SK-N-SH (cell line): ENCODE results near the gene ARHGEF17. TPM values are rescaled to one million over a fixed set of nuclear protein-coding genes. Genes with fewer than 3 reads are reported as not detected.

ENCODE experiments used
- CTCF ChIA-PET: fragments of 300-600, 350-600 bp; formaldehyde crosslinking; extraction: SDS; loops from one replicate; lab custom pipeline; 2021; lab: Yijun Ruan, JAX
- POLR2A ChIA-PET: fragments of 350-600 bp; sonication (Branson Sonifier 250); formaldehyde crosslinking; extraction: SDS; loops from one replicate; lab custom pipeline; 2020; ENCODE audit warnings: antibody characterized with exemption, inconsistent platforms; lab: Yijun Ruan, JAX
- DNase-seq: peaks from one replicate; pipeline ENCODE4 v3.0.0; 2012
- H2AFZ ChIP-seq: fragments of 200-600 bp; sonication (generic); 2 replicates; pipeline ENCODE4 v1.8.1; 2016; ENCODE audit warnings: antibody characterized with exemption, mild to moderate bottlenecking, low read depth
- H3F3A ChIP-seq: fragments of 200-600 bp; sonication (generic); replicated peaks from 2 replicates; pipeline ENCODE3; 2016; ENCODE audit warnings: antibody characterized with exemption, mild to moderate bottlenecking; ENCODE audit not compliant: insufficient read depth
- H3K27ac ChIP-seq, 2 experiments: fragments of 200-500 bp in 1 of 2; fragments of 200-600 bp in 1 of 2; sonication (Bioruptor generic) in 1 of 2; sonication (generic), shearing (Covaris generic) in 1 of 2; 2 replicates each; pipeline versions ENCODE4 v1.5.1 to v1.6.1; 2014 to 2016; ENCODE audit warnings: low read depth in 2 of 2, inconsistent platforms in 1 of 2, low read length in 1 of 2, mild to moderate bottlenecking in 1 of 2, mixed read lengths in 1 of 2
- H3K27me3 ChIP-seq: fragments of 200-600 bp; sonication (generic), shearing (Covaris generic); 2 replicates; pipeline ENCODE4 v1.6.1; 2016; ENCODE audit warnings: mixed run types; ENCODE audit not compliant: insufficient read depth
- H3K36me3 ChIP-seq, 2 experiments: fragments of 200-500 bp in 1 of 2; fragments of 200-600 bp in 1 of 2; sonication (Bioruptor generic) in 1 of 2; sonication (generic) in 1 of 2; replicated peaks in 1 of 2; 2 replicates each; pipeline versions ENCODE3 to v1.5.1; 2014 to 2016; ENCODE audit warnings: low read length in 1 of 2, mild to moderate bottlenecking in 1 of 2; ENCODE audit not compliant: insufficient read depth in 2 of 2, control insufficient read depth in 1 of 2
- H3K4me1 ChIP-seq, 2 experiments: fragments of 200-500 bp in 1 of 2; fragments of 200-600 bp in 1 of 2; sonication (Bioruptor generic) in 1 of 2; sonication (generic), shearing (Covaris generic) in 1 of 2; 2 replicates each; pipeline versions ENCODE4 v1.5.1 to v1.6.1; 2014 to 2016; ENCODE audit warnings: low read depth in 1 of 2, low read length in 1 of 2, mixed run types in 1 of 2; ENCODE audit not compliant: insufficient read depth in 2 of 2, control insufficient read depth in 1 of 2
- H3K4me2 ChIP-seq: fragments of 200-600 bp; sonication (generic), shearing (Covaris generic); 2 replicates; pipeline ENCODE4 v1.6.1; 2017; ENCODE audit warnings: mixed run types
- H3K4me3 ChIP-seq, 2 experiments: fragments of 200-500 bp in 1 of 2; fragments of 200-600 bp in 1 of 2; sonication (Bioruptor generic) in 1 of 2; sonication (generic), shearing (Covaris generic) in 1 of 2; 2 replicates each; pipeline versions ENCODE4 v1.5.1 to v1.8.1; 2014 to 2016; ENCODE audit warnings: low read depth in 2 of 2, inconsistent platforms in 1 of 2, low read length in 1 of 2, mild to moderate bottlenecking in 1 of 2, mixed read lengths in 1 of 2, moderate library complexity in 1 of 2
- H3K79me2 ChIP-seq: fragments of 200-600 bp; sonication (generic); 2 replicates; pipeline ENCODE4 v1.8.1; 2017; ENCODE audit warnings: mild to moderate bottlenecking; ENCODE audit not compliant: insufficient read depth
- H3K9ac ChIP-seq: fragments of 200-600 bp; sonication (generic); 2 replicates; pipeline ENCODE4 v1.6.1; 2017; ENCODE audit warnings: mixed run types
- H3K9me2 ChIP-seq: fragments of 200-600 bp; sonication (generic); 2 replicates; pipeline ENCODE4 v1.6.1; 2017; ENCODE audit warnings: mixed run types
- H3K9me3 ChIP-seq: fragments of 200-600 bp; sonication (generic); 2 replicates; pipeline ENCODE4 v1.6.1; 2017; ENCODE audit warnings: mixed run types, mild to moderate bottlenecking, moderate library complexity
- H4K20me1 ChIP-seq: fragments of 200-600 bp; sonication (generic); 2 replicates; pipeline ENCODE4 v1.6.1; 2017; ENCODE audit warnings: mild to moderate bottlenecking, mixed run types; ENCODE audit not compliant: insufficient read depth
- FOXM1 ChIP-seq: IDR thresholded peaks from 2 replicates; pipeline ENCODE4 v1.4.0; 2012; ENCODE audit warnings: low read depth, mild to moderate bottlenecking
- JUND ChIP-seq: IDR thresholded peaks from 2 replicates; pipeline ENCODE4 v1.4.0; 2012
- MEF2A ChIP-seq: IDR thresholded peaks from 2 replicates; pipeline ENCODE4 v1.4.0; 2012; ENCODE audit warnings: low read depth, borderline replicate concordance
- NFIC ChIP-seq: IDR thresholded peaks from 2 replicates; pipeline ENCODE4 v1.4.0; 2012; ENCODE audit warnings: borderline replicate concordance
- POLR2AphosphoS5 ChIP-seq: IDR thresholded peaks from 2 replicates; pipeline ENCODE4 v1.6.1; 2012; ENCODE audit warnings: low read depth, low read length
- RAD21 ChIP-seq: IDR thresholded peaks from 2 replicates; pipeline ENCODE4 v1.6.1; 2012; ENCODE audit warnings: mild to moderate bottlenecking, low read length
- RCOR1 ChIP-seq: fragments of 150-350 bp; IDR thresholded peaks from 2 replicates; pipeline ENCODE4 v1.6.1; 2017; ENCODE audit warnings: antibody characterized with exemption, low read length
- RXRA ChIP-seq: IDR thresholded peaks from 2 replicates; pipeline ENCODE4 v1.4.0; 2012; ENCODE audit warnings: low read depth, mild to moderate bottlenecking, borderline replicate concordance
- TAF1 ChIP-seq: IDR thresholded peaks from 2 replicates; pipeline ENCODE4 v1.6.1; 2012; ENCODE audit warnings: low read depth, mild to moderate bottlenecking, low read length, moderate library complexity, borderline replicate concordance
- TCF12 ChIP-seq: IDR thresholded peaks from 2 replicates; pipeline ENCODE4 v1.4.0; 2012
- TEAD4 ChIP-seq: IDR thresholded peaks from 2 replicates; pipeline ENCODE4 v1.4.0; 2012; ENCODE audit warnings: mild to moderate bottlenecking, borderline replicate concordance; ENCODE audit not compliant: insufficient read depth
- YY1 ChIP-seq: IDR thresholded peaks from 2 replicates; pipeline ENCODE4 v1.4.0; 2012; ENCODE audit warnings: low read depth, mild to moderate bottlenecking
- WGBS: methylation state at CpG from one replicate; pipeline ENCODE4 v1.1.6; 2017; ENCODE audit warnings: low lambda C conversion rate; 5-methylcytosine and 5-hydroxymethylcytosine counted together
- polyA plus RNA-seq, 3 experiments: library from polyadenylated mRNA; depleted of rRNA; stranded (reverse); fragments of >200 nt; gene quantifications; 2 replicates each; pipeline ENCODE4 v1.2.3, GENCODE V29; 2012
- TF ChIP-seq, protein P1 (sequence below): fragments of 200-600 bp; sonication (generic); IDR thresholded peaks from 2 replicates; pipeline ENCODE4 v1.6.1; 2017; ENCODE audit warnings: antibody characterized with exemption, mild to moderate bottlenecking, moderate library complexity
- TF ChIP-seq, protein P2 (sequence below): fragments of 150-350 bp; IDR thresholded peaks from 2 replicates; pipeline ENCODE4 v1.6.1; 2017; ENCODE audit warnings: antibody characterized with exemption, low read length, low read depth, borderline replicate concordance
- TF ChIP-seq, protein P3 (sequence below): IDR thresholded peaks from 2 replicates; pipeline ENCODE4 v1.6.1; 2012; ENCODE audit warnings: mild to moderate bottlenecking, low read depth, low read length, moderate library complexity
- TF ChIP-seq, protein P4 (sequence below): IDR thresholded peaks from 2 replicates; pipeline ENCODE4 v1.4.0; 2012; ENCODE audit warnings: low read depth, borderline replicate concordance
- TF ChIP-seq, protein P5 (sequence below): IDR thresholded peaks from 2 replicates; pipeline ENCODE4; 2012

Gene ARHGEF17
- polyA plus RNA-seq, 1 of the 3 experiments (the other 2 are of a cell fraction), result 45.9 TPM

DNA sequence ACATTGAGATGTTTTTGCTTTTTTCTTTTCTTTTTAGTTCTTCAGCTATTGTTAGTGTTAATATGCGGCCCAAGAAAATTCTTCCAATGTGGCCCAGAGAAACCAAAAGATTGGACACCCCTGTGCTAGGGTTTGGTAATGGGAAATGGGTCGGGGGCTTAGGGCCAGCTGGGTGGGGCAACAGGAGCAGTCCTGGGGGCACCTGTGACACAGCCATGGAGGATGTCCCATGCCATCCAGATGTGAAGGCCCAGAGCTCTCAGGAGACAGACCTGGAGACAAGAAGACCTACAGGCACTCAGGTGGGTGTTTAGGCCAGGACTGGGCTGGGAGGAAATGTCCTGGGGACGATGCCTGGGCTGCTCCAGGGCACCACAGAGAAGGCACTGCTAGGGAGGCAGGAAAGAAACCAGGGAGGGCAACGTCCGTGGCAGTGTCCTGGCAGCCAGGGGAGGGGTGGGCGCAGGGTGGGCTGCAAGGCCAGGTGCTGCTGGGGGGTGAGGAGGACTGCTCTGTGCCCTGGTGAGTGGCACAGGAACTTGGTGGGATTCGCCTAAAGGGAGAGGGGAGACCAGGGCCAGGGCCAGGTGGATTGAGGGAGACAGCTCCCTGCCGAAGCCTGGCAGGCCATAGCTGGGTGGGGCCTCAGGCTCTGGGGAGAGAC, 89.5 kb downstream of the ARHGEF17 start:
- peaks cover 0 to 7% of the 10 kb centered on the region in 2 experiments for H3K36me3 ChIP-seq
- no peaks in the 10 kb centered on the region for H3K79me2 ChIP-seq
- H3K27me3 ChIP-seq, result no peaks in the 10 kb centered on the region
- H3K4me1 ChIP-seq, result no peaks in the 10 kb centered on the region; a peak in 1 of 4 replicates
- no peak for TF ChIP-seq MEF2A
- TF ChIP-seq YY1, result no peak
- no peak for TF ChIP-seq RAD21
- TF ChIP-seq NFIC, result no peak
- TF ChIP-seq, protein P1, sequence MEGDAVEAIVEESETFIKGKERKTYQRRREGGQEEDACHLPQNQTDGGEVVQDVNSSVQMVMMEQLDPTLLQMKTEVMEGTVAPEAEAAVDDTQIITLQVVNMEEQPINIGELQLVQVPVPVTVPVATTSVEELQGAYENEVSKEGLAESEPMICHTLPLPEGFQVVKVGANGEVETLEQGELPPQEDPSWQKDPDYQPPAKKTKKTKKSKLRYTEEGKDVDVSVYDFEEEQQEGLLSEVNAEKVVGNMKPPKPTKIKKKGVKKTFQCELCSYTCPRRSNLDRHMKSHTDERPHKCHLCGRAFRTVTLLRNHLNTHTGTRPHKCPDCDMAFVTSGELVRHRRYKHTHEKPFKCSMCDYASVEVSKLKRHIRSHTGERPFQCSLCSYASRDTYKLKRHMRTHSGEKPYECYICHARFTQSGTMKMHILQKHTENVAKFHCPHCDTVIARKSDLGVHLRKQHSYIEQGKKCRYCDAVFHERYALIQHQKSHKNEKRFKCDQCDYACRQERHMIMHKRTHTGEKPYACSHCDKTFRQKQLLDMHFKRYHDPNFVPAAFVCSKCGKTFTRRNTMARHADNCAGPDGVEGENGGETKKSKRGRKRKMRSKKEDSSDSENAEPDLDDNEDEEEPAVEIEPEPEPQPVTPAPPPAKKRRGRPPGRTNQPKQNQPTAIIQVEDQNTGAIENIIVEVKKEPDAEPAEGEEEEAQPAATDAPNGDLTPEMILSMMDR, result no peak
- no peak for TF ChIP-seq TCF12
- TF ChIP-seq, protein P2, sequence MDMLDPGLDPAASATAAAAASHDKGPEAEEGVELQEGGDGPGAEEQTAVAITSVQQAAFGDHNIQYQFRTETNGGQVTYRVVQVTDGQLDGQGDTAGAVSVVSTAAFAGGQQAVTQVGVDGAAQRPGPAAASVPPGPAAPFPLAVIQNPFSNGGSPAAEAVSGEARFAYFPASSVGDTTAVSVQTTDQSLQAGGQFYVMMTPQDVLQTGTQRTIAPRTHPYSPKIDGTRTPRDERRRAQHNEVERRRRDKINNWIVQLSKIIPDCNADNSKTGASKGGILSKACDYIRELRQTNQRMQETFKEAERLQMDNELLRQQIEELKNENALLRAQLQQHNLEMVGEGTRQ, result no peak
- no peak for TF ChIP-seq RCOR1
- TF ChIP-seq, protein P3, sequence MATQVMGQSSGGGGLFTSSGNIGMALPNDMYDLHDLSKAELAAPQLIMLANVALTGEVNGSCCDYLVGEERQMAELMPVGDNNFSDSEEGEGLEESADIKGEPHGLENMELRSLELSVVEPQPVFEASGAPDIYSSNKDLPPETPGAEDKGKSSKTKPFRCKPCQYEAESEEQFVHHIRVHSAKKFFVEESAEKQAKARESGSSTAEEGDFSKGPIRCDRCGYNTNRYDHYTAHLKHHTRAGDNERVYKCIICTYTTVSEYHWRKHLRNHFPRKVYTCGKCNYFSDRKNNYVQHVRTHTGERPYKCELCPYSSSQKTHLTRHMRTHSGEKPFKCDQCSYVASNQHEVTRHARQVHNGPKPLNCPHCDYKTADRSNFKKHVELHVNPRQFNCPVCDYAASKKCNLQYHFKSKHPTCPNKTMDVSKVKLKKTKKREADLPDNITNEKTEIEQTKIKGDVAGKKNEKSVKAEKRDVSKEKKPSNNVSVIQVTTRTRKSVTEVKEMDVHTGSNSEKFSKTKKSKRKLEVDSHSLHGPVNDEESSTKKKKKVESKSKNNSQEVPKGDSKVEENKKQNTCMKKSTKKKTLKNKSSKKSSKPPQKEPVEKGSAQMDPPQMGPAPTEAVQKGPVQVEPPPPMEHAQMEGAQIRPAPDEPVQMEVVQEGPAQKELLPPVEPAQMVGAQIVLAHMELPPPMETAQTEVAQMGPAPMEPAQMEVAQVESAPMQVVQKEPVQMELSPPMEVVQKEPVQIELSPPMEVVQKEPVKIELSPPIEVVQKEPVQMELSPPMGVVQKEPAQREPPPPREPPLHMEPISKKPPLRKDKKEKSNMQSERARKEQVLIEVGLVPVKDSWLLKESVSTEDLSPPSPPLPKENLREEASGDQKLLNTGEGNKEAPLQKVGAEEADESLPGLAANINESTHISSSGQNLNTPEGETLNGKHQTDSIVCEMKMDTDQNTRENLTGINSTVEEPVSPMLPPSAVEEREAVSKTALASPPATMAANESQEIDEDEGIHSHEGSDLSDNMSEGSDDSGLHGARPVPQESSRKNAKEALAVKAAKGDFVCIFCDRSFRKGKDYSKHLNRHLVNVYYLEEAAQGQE, result no peak
- TF ChIP-seq POLR2AphosphoS5, result no peak
- TF ChIP-seq RXRA, result no peak
- TF ChIP-seq, protein P4, sequence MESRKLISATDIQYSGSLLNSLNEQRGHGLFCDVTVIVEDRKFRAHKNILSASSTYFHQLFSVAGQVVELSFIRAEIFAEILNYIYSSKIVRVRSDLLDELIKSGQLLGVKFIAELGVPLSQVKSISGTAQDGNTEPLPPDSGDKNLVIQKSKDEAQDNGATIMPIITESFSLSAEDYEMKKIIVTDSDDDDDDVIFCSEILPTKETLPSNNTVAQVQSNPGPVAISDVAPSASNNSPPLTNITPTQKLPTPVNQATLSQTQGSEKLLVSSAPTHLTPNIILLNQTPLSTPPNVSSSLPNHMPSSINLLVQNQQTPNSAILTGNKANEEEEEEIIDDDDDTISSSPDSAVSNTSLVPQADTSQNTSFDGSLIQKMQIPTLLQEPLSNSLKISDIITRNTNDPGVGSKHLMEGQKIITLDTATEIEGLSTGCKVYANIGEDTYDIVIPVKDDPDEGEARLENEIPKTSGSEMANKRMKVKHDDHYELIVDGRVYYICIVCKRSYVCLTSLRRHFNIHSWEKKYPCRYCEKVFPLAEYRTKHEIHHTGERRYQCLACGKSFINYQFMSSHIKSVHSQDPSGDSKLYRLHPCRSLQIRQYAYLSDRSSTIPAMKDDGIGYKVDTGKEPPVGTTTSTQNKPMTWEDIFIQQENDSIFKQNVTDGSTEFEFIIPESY, result no peak
- TF ChIP-seq FOXM1, result no peak
- no peak for TF ChIP-seq TAF1
- TF ChIP-seq TEAD4, result no peak
- TF ChIP-seq, protein P5, sequence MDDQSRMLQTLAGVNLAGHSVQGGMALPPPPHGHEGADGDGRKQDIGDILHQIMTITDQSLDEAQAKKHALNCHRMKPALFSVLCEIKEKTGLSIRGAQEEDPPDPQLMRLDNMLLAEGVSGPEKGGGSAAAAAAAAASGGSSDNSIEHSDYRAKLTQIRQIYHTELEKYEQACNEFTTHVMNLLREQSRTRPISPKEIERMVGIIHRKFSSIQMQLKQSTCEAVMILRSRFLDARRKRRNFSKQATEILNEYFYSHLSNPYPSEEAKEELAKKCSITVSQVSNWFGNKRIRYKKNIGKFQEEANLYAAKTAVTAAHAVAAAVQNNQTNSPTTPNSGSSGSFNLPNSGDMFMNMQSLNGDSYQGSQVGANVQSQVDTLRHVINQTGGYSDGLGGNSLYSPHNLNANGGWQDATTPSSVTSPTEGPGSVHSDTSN, result no peak
- no peak for TF ChIP-seq JUND
- TF ChIP-seq, all 33 proteins: peak for 0
- Histone ChIP-seq H3K9me2 (no peaks in the 10 kb centered on the region), H3K27ac (no peak overlapping the region), H3K9me3 (no peaks in the 10 kb centered on the region), H3K9ac (no peak overlapping the region), H3K4me3 (no peak overlapping the region), H2AFZ (no peak overlapping the region), H3K4me2 (no peak overlapping the region), H3F3A (peaks cover 9% of the 10 kb centered on the region), H4K20me1 (peaks cover 3% of the 10 kb centered on the region; the same call in 1 of the 2 replicates)
- WGBS, result 89% methylated on average over 8 of the region's 8 CpGs
- no peak for DNase-seq
- ChIA-PET POLR2A (no interaction called here), CTCF (interaction anchor here (0.7 to 10.0 kb wide), 11 partner anchors 9 to 264 kb away, joined by 3 to 71 read pairs (median 4); no protein-coding TSS in a partner anchor)
